ENCODE measurements around the gene MCM8.

MCM8 gene

GRCh38 chr20:5933802-5934436, 16.5 kb upstream of the MCM8 start:
- no peak overlapping the region for H3K4me2 ChIP-seq (ENCODE audit: low read length)
- H3K27ac ChIP-seq (ENCODE audit: low read depth, low read length) = no peak overlapping the region
- no peaks in the 10 kb centered on the region for H3K27me3 ChIP-seq (ENCODE audit: control insufficient read depth, low read length)
- no peaks in the 10 kb centered on the region for H4K20me1 ChIP-seq (ENCODE audit: control insufficient read depth, insufficient read depth, low read depth, low read length)
- peaks cover 5% of the 10 kb centered on the region for H3K4me1 ChIP-seq (ENCODE audit: control insufficient read depth, low read length)
- TF ChIP-seq CTCF (IDR thresholded peaks at IDR 0.05; ENCODE audit: low read depth, low read length, poor library complexity, severe bottlenecking) = peak; percentile 51
- TF ChIP-seq EZH2phosphoT487 (IDR thresholded peaks at IDR 0.05; ENCODE audit: borderline replicate concordance, low read length) = no peak
- H3F3A ChIP-seq (ENCODE audit: control insufficient read depth, insufficient read depth) = no peaks in the 10 kb centered on the region; the same call in 1 of the 2 replicates
- peaks cover 12% of the 10 kb centered on the region for H3K36me3 ChIP-seq (ENCODE audit: control insufficient read depth, low read length)
- H3K79me2 ChIP-seq (ENCODE audit: control insufficient read depth, low read length) = no peaks in the 10 kb centered on the region
- H3K9me2 ChIP-seq (replicated peaks; ENCODE audit: control insufficient read depth, low read length) = no peaks in the 10 kb centered on the region
- H3K4me3 ChIP-seq (ENCODE audit: low read length) = no peak overlapping the region
- H3K9me3 ChIP-seq (ENCODE audit: control insufficient read depth, insufficient read depth, low read length) = no peaks in the 10 kb centered on the region

- Histone ChIP-seq H3K27ac (ENCODE audit: low read depth, low read length) (no peak overlapping the region), H3K36me3 (ENCODE audit: control insufficient read depth, low read length) (peaks cover 23% of the 10 kb centered on the region), H3K27me3 (ENCODE audit: control insufficient read depth, low read length) (no peaks in the 10 kb centered on the region), H3K4me3 (ENCODE audit: low read length) (no peak overlapping the region), H3K4me1 (ENCODE audit: control insufficient read depth, low read length) (peaks cover 5% of the 10 kb centered on the region), H3K79me2 (ENCODE audit: control insufficient read depth, low read length) (no peaks in the 10 kb centered on the region), H3F3A (ENCODE audit: control insufficient read depth, insufficient read depth) (no peaks in the 10 kb centered on the region; the same call in 1 of the 2 replicates), H4K20me1 (ENCODE audit: control insufficient read depth, insufficient read depth, low read depth, low read length) (no peaks in the 10 kb centered on the region), H3K4me2 (ENCODE audit: low read length) (no peak overlapping the region), H3K9me2 (replicated peaks; ENCODE audit: control insufficient read depth, low read length) (no peaks in the 10 kb centered on the region), H3K9me3 (ENCODE audit: control insufficient read depth, insufficient read depth, low read length) (no peaks in the 10 kb centered on the region)
- TF ChIP-seq CTCF (IDR thresholded peaks at IDR 0.05; ENCODE audit: low read depth, low read length, poor library complexity, severe bottlenecking) (no peak), EZH2phosphoT487 (IDR thresholded peaks at IDR 0.05; ENCODE audit: borderline replicate concordance, low read length) (no peak)
Observed at GRCh38 chr20:5935384-5935783, 15.1 kb upstream of the MCM8 start.

- Histone ChIP-seq H3K4me1 (ENCODE audit: control insufficient read depth, low read length) (peaks cover 5% of the 10 kb centered on the region), H3F3A (ENCODE audit: control insufficient read depth, insufficient read depth) (no peaks in the 10 kb centered on the region; the same call in 1 of the 2 replicates), H3K9me2 (replicated peaks; ENCODE audit: control insufficient read depth, low read length) (no peaks in the 10 kb centered on the region), H4K20me1 (ENCODE audit: control insufficient read depth, insufficient read depth, low read depth, low read length) (no peaks in the 10 kb centered on the region), H3K9me3 (ENCODE audit: control insufficient read depth, insufficient read depth, low read length) (no peaks in the 10 kb centered on the region), H3K79me2 (ENCODE audit: control insufficient read depth, low read length) (no peaks in the 10 kb centered on the region), H3K4me3 (ENCODE audit: low read length) (no peak overlapping the region), H3K27ac (ENCODE audit: low read depth, low read length) (no peak overlapping the region), H3K36me3 (ENCODE audit: control insufficient read depth, low read length) (peaks cover 32% of the 10 kb centered on the region), H3K4me2 (ENCODE audit: low read length) (no peak overlapping the region), H3K27me3 (ENCODE audit: control insufficient read depth, low read length) (no peaks in the 10 kb centered on the region)
- TF ChIP-seq EZH2phosphoT487 (IDR thresholded peaks at IDR 0.05; ENCODE audit: borderline replicate concordance, low read length) = no peak
Observed at GRCh38 chr20:5936238-5936637, 14.2 kb upstream of the MCM8 start.

- H3K36me3 ChIP-seq (ENCODE audit: control insufficient read depth, low read length) = peaks cover 55% of the 10 kb centered on the region
- no peak overlapping the region for H3K27ac ChIP-seq (ENCODE audit: low read depth, low read length)
- no peak for TF ChIP-seq CTCF (IDR thresholded peaks at IDR 0.05; ENCODE audit: low read depth, low read length, poor library complexity, severe bottlenecking)
- TF ChIP-seq EZH2phosphoT487 (IDR thresholded peaks at IDR 0.05; ENCODE audit: borderline replicate concordance, low read length) = no peak
- H3K9me3 ChIP-seq (ENCODE audit: control insufficient read depth, insufficient read depth, low read length) = no peaks in the 10 kb centered on the region
- no peak overlapping the region for H3K4me2 ChIP-seq (ENCODE audit: low read length)
- H3K9me2 ChIP-seq (replicated peaks; ENCODE audit: control insufficient read depth, low read length) = no peaks in the 10 kb centered on the region
- H3K4me1 ChIP-seq (ENCODE audit: control insufficient read depth, low read length) = peaks cover 5% of the 10 kb centered on the region
- H3K4me3 ChIP-seq (ENCODE audit: low read length) = no peak overlapping the region
- no peaks in the 10 kb centered on the region; the same call in 1 of the 2 replicates for H3F3A ChIP-seq (ENCODE audit: control insufficient read depth, insufficient read depth)
- no peaks in the 10 kb centered on the region for H3K79me2 ChIP-seq (ENCODE audit: control insufficient read depth, low read length)
- no peaks in the 10 kb centered on the region for H4K20me1 ChIP-seq (ENCODE audit: control insufficient read depth, insufficient read depth, low read depth, low read length)
- no peaks in the 10 kb centered on the region for H3K27me3 ChIP-seq (ENCODE audit: control insufficient read depth, low read length)
Observed at GRCh38 chr20:5938456-5939029, 11.9 kb upstream of the MCM8 start.
